HuH-7.5 (cell line): ENCODE data around the gene LYZL2.
A peak's percentile ranks its signal among the peaks of the same experiment; 100 is the strongest.
"Not testable (repeated sequence)": the region's sequence is repeated elsewhere in the genome, so short reads cannot be mapped to it uniquely, and the experiment has no call there.

ENCODE experiments used
- DNase-seq: peaks from one replicate; pipeline ENCODE4 v3.0.0; 2011; ENCODE audit warnings: low spot score

LYZL2 gene

GRCh38 chr10:30629653-30630052 is at the start of gene LYZL2:
Gene LYZL2 (minus strand): TSS chr10:30629753. CDS start chr10:30626915, 2,838 bp downstream.
- no peak for DNase-seq

- DNase-seq, result not testable (repeated sequence)
Observed at GRCh38 chr10:30677616-30678015, 48.1 kb upstream of the LYZL2 start.

- not testable (repeated sequence) for DNase-seq
Observed at GRCh38 chr10:30677146-30677545, 47.6 kb upstream of the LYZL2 start.

GRCh38 chr10:30675791-30676718 is 46.5 kb upstream of the LYZL2 start:
- no peak for DNase-seq

- no peak for DNase-seq
Observed at GRCh38 chr10:30674796-30675195, 45.2 kb upstream of the LYZL2 start.

GRCh38 chr10:30673262-30673661 is 43.7 kb upstream of the LYZL2 start:
- not testable (repeated sequence) for DNase-seq

DNA sequence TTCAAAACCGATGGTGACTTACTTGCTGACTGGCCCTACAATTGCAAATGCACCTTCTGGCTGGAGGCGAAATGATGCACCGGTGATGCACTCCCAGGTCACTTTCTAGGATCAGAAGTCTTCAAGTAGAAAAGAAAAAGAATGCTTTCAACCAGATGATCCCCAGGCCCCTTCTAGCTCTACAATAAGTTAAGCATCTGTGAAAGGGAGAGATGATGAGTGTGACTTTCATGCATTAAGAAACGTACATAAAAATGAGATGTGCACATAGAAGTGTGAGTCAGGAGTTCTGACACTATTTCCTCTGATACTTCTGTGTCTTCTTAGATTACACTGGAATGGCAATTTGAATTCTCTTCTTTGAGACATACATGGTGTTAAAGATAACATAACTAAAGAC is 42.8 kb upstream of the LYZL2 start:
- not testable (repeated sequence) for DNase-seq

- peak; percentile 19 for DNase-seq
Observed at GRCh38 chr10:30671026-30671616, 41.6 kb upstream of the LYZL2 start.

GRCh38 chr10:30667982-30668381 is 38.4 kb upstream of the LYZL2 start:
- not testable (repeated sequence) for DNase-seq

GRCh38 chr10:30663403-30663802 is 33.9 kb upstream of the LYZL2 start:
- not testable (repeated sequence) for DNase-seq

GRCh38 chr10:30662814-30663213 is 33.3 kb upstream of the LYZL2 start:
- no peak for DNase-seq

GRCh38 chr10:30660314-30660713 is 30.8 kb upstream of the LYZL2 start:
- DNase-seq, result not testable (repeated sequence)

- DNase-seq, result no peak
Observed at GRCh38 chr10:30656233-30656632, 26.7 kb upstream of the LYZL2 start.

DNA sequence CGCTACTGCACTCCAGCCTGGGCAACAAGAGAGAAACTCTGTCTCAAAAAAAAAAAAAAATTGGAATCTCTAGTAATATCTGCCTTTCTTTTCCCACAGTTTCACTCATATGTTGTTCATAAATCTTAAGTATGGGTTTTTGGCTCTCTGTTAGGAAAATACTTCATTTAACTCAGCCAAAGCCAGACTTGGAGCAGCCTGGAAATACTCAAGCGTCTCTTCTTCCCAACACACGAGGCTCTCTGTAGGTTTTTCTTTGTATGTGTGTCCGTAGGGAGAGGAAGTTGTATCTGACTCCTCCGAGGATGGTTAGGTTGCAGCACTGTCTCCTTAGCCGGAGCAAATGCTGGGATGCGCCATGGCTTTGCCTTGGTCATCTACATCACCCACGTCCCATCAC is 25.4 kb upstream of the LYZL2 start:
- DNase-seq, result not testable (repeated sequence)

GRCh38 chr10:30651470-30652397 is 22.2 kb upstream of the LYZL2 start:
- DNase-seq, result not testable (repeated sequence)

DNA sequence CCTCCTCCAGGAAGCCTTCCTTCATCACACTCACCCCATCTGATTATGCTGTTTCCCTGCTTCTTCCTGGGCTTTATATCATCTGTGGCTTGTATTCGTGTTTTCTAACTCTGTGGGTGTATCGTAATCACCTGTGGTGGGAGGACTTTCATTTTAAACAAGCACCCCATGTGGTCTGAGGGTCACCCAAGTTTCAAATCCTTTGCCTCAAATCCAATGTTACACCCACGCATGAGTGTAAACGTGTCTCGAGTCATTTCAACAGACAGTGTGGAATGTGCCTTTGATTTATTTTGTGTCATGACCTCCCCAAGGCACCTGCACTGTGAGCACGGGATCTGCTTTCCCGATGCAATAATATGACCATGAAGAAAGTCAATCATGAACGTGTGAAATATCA is 17.5 kb upstream of the LYZL2 start:
- DNase-seq, result no peak

DNA sequence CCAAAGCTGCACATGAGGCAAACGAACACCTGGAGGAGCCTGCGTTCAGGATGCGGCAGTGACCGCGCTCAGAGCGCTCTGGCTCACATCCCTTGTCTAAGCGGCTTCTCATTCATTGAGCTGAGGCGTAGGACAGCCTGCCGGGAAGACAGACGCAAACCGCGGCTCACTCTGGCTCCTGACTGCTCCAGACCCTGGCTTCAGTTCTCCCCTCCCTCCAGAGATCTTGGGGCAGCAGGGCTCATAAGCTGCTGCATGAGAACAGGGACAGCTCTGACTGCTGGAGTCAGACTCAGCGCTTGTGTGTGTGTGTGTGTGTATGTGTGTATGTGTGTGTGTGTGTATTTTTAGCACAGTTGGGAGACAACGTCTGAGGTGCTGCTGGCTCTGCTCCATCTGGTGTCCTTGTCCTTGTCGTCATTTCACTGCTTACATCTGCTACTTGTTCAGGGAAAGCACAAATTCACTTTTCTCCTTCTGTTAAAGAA is 15.8 kb upstream of the LYZL2 start:
- DNase-seq, result no peak

DNA sequence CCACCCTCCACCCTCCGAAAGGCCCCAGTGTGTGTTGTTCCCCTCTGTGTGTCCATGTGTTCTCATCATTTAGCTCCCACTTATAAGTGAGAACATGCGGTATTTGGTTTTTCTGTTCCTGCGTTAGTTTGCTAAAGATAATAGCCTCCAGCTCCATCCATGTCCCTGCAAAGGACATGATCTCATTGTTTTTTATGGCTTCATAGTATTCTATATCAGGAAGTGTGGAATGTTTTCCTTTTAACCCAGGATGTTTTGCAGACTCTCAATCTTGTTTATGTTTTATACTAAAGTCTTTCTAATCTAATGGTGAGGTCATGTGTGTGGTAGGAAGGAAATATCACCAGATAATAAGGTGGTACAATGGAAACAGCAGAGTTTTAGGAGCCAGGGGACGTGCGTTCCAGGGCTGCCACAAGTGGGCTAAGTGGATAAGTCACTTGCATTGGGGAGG is 14.9 kb upstream of the LYZL2 start:
- DNase-seq, result not testable (repeated sequence)

- not testable (repeated sequence) for DNase-seq
Observed at GRCh38 chr10:30643557-30644199, 14.1 kb upstream of the LYZL2 start.

DNA sequence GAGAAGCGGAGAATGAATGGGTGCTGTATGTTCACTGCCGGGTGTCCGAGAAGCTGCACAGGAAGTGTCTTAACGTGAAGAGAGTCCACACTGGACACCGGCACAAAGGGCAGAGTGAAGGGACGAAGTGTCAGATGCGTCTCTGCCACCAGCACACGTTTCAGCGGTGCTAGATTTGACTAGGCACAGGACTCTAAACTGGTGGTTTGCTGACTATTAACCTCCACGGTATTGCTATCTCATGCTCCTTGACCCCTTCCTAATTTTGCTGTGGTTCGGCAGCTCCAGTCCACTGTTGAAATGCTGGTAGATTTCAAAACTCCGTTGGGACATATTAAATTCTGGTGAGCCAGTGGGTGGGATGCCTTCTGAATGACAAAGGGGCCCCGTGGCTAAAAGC is 13.3 kb upstream of the LYZL2 start:
- not testable (repeated sequence) for DNase-seq
